SK-N-SH treated with all-trans-retinoic acid at 6 μM for 48 hours (cell line): Measurements from ENCODE around the gene ALOX12B.

Experiments
- ISL1 ChIP-seq: fragments of 250-450 bp; sonication (Bioruptor Pico); IDR thresholded peaks from 2 replicates; pipeline ENCODE4 v2.1.2; 2022; ENCODE audit warnings: mild to moderate bottlenecking, moderate library complexity
- RARB ChIP-seq: fragments of 250-450 bp; sonication (Bioruptor Pico); IDR thresholded peaks from 2 replicates; pipeline ENCODE4 v1.8.0; 2021; ENCODE audit warnings: mild to moderate bottlenecking, moderate library complexity
- TF ChIP-seq, protein P1 (sequence below): fragments of 250-450 bp; sonication (Bioruptor Pico); IDR thresholded peaks from 2 replicates; pipeline ENCODE4 v1.8.0; 2021; ENCODE audit warnings: low read depth, mild to moderate bottlenecking, moderate library complexity, borderline replicate concordance

DNA sequence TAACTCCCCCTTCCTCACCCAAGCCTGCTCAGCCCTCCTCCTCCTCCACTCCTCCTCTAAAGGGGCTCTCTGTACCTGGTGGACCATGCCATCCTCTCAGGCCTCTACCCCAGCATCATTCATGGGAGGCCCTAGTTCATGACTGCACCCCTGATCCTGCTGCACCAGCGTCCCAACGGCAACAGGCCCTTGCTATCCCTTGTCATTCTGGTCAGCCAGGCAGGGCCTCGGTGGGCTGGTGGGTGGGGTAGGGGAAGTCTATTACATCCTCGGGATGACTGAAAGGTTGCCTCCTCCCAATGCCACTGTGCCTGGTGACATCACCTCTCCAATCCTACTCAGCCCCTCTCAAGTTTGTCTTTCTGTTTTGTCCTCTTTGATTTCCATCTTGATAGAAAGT is 19.7 kb downstream of the ALOX12B start:
- TF ChIP-seq, protein P1, sequence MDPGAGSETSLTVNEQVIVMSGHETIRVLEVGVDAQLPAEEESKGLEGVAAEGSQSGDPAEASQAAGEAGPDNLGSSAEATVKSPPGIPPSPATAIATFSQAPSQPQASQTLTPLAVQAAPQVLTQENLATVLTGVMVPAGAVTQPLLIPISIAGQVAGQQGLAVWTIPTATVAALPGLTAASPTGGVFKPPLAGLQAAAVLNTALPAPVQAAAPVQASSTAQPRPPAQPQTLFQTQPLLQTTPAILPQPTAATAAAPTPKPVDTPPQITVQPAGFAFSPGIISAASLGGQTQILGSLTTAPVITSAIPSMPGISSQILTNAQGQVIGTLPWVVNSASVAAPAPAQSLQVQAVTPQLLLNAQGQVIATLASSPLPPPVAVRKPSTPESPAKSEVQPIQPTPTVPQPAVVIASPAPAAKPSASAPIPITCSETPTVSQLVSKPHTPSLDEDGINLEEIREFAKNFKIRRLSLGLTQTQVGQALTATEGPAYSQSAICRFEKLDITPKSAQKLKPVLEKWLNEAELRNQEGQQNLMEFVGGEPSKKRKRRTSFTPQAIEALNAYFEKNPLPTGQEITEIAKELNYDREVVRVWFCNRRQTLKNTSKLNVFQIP (CRISPR knock-in tag), result no peak
- no peak for TF ChIP-seq ISL1 (CRISPR knock-in tag)
- TF ChIP-seq RARB, result no peak
